HCT116 (cell line): Measurements from ENCODE around the gene PEAK1. TPM values are rescaled to one million over a fixed set of nuclear protein-coding genes. Genes with fewer than 3 reads are reported as not detected.

Experiments
- ATAC-seq: fragments of 200-7000 bp; cut with Tn5 transposase; 2 replicates; pipeline ENCODE4 v1.9.1; 2020; ENCODE audit warnings: mild to moderate bottlenecking, moderate library complexity
- BruUV-seq: library from RNA; stranded (reverse); fragments of 400-500 nt; replicated peaks from 2 replicates; lab custom pipeline; 2021; lab: Mats Ljungman, UMichigan
- CTCF ChIA-PET: fragments of 300-600 bp; sonication (Branson Sonifier 250); formaldehyde crosslinking; loops from one replicate; lab custom pipeline; 2021; ENCODE audit warnings: antibody characterized with exemption; lab: Charles Lee
- POLR2A ChIA-PET: fragments of 300-600, 350-600 bp; sonication (Branson Sonifier 250); formaldehyde crosslinking; loops from one replicate; lab custom pipeline; 2021; ENCODE audit warnings: antibody characterized with exemption; lab: Charles Lee
- RAD21 ChIA-PET, 2 experiments: fragments of 300-600 bp; sonication (Branson Sonifier 250); formaldehyde crosslinking; loops; one replicate each; lab custom pipeline; 2023; ENCODE audit warnings: low total read pairs in 2 of 2; ENCODE audit not compliant: uncharacterized antibody in 2 of 2, unreplicated experiment in 2 of 2, low non-redundant PET in 1 of 2; lab: Charles Lee
- DNase-seq: peaks from one replicate; pipeline ENCODE4 v3.0.0-alpha.2; 2010; ENCODE audit warnings: low read depth, low spot score
- H2AFZ ChIP-seq: fragments of 200-600 bp; shearing (Covaris generic), sonication (generic); 2 replicates; pipeline ENCODE4 v1.6.1; 2017; ENCODE audit warnings: low read depth, mixed run types, mixed read lengths, antibody characterized with exemption, low read length; ENCODE audit not compliant: poor library complexity, severe bottlenecking
- H3K27ac ChIP-seq: 2 replicates; pipeline ENCODE4 v1.5.1; 2012; ENCODE audit warnings: low read depth, low read length
- H3K27me3 ChIP-seq: fragments of 200-600 bp; sonication (generic); 2 replicates; pipeline ENCODE4 v1.6.1; 2016; ENCODE audit warnings: mixed run types, low read length, mixed read lengths; ENCODE audit not compliant: insufficient read depth
- H3K36me3 ChIP-seq, 2 experiments: fragments of 200-500 bp in 1 of 2; fragments of 200-600 bp in 1 of 2; sonication (Bioruptor generic) in 1 of 2; sonication (generic) in 1 of 2; 2 replicates each; pipeline versions ENCODE4 v1.5.1 to v1.6.1; 2014 to 2016; ENCODE audit warnings: low read length in 2 of 2, inconsistent platforms in 1 of 2, mixed read lengths in 1 of 2, mixed run types in 1 of 2; ENCODE audit not compliant: insufficient read depth in 2 of 2, control insufficient read depth in 1 of 2
- H3K4me1 ChIP-seq, 2 experiments: fragments of 200-600 bp in 1 of 2; sonication (generic) in 1 of 2; 2 replicates each; pipeline versions ENCODE4 v1.5.1 to v1.6.1; 2012 to 2017; ENCODE audit warnings: low read length in 2 of 2, inconsistent platforms in 1 of 2, mild to moderate bottlenecking in 1 of 2, mixed read lengths in 1 of 2, mixed run types in 1 of 2, moderate library complexity in 1 of 2; ENCODE audit not compliant: insufficient read depth in 2 of 2, control insufficient read depth in 1 of 2
- H3K4me2 ChIP-seq: fragments of 200-600 bp; sonication (generic); 2 replicates; pipeline ENCODE4 v1.6.1; 2017; ENCODE audit warnings: mixed run types, low read length, mixed read lengths
- H3K4me3 ChIP-seq, 2 experiments: fragments of 200-600 bp in 1 of 2; sonication (generic) in 1 of 2; replicated peaks in 1 of 2; 2 replicates each; pipeline ENCODE4 v1.5.1; 2011 to 2016; ENCODE audit warnings: low read length in 2 of 2, control low read depth in 1 of 2, low read depth in 1 of 2, mild to moderate bottlenecking in 1 of 2, mixed read lengths in 1 of 2, mixed run types in 1 of 2
- H3K79me2 ChIP-seq: fragments of 200-600 bp; sonication (generic); 2 replicates; pipeline ENCODE4 v1.6.1; 2017; ENCODE audit warnings: mild to moderate bottlenecking, mixed run types, low read length, moderate library complexity, mixed read lengths; ENCODE audit not compliant: insufficient read depth
- H3K9ac ChIP-seq: fragments of 200-600 bp; sonication (generic); 2 replicates; pipeline ENCODE4 v1.6.1; 2016; ENCODE audit warnings: low read length, mixed read lengths
- H3K9me2 ChIP-seq: fragments of 200-600 bp; sonication (generic), shearing (Covaris generic); 2 replicates; pipeline ENCODE4 v1.6.1; 2017; ENCODE audit warnings: mixed run types, mild to moderate bottlenecking, moderate library complexity; ENCODE audit not compliant: insufficient read depth
- H3K9me3 ChIP-seq, 2 experiments: fragments of 200-500 bp in 1 of 2; fragments of 200-600 bp in 1 of 2; sonication (Bioruptor generic) in 1 of 2; sonication (generic) in 1 of 2; 2 replicates each; pipeline ENCODE4 v1.6.1; 2014 to 2017; ENCODE audit warnings: low read length in 2 of 2, mixed read lengths in 2 of 2, inconsistent platforms in 1 of 2, low read depth in 1 of 2, mild to moderate bottlenecking in 1 of 2, mixed run types in 1 of 2, moderate library complexity in 1 of 2; ENCODE audit not compliant: control insufficient read depth in 1 of 2, insufficient read depth in 1 of 2
- H4K20me1 ChIP-seq: fragments of 200-600 bp; sonication (generic), shearing (Covaris generic); 2 replicates; pipeline ENCODE4 v1.6.1; 2017; ENCODE audit warnings: mixed run types, mild to moderate bottlenecking, moderate library complexity; ENCODE audit not compliant: insufficient read depth
- CBX3 ChIP-seq: IDR thresholded peaks from 2 replicates; pipeline ENCODE4 v1.6.1; 2012; ENCODE audit warnings: low read depth
- CEBPB ChIP-seq: IDR thresholded peaks from 2 replicates; pipeline ENCODE4 v1.6.1; 2012; ENCODE audit warnings: low read depth
- EGR1 ChIP-seq: IDR thresholded peaks from 2 replicates; pipeline ENCODE4 v1.6.1; 2012; ENCODE audit warnings: low read depth
- EZH2 ChIP-seq: fragments of 200-600 bp; sonication (generic); IDR thresholded peaks from 2 replicates; pipeline ENCODE4 v1.6.1; 2017; ENCODE audit warnings: antibody characterized with exemption, mixed run types
- EZH2phosphoT487 ChIP-seq: fragments of 200-600 bp; IDR thresholded peaks from 2 replicates; pipeline ENCODE4 v1.6.1; 2018; ENCODE audit warnings: antibody characterized with exemption, borderline replicate concordance
- FOSL1 ChIP-seq: IDR thresholded peaks from 2 replicates; pipeline ENCODE4 v1.6.1; 2012; ENCODE audit warnings: low read depth
- JUND ChIP-seq: IDR thresholded peaks from 2 replicates; pipeline ENCODE4 v1.6.1; 2012
- RAD21 ChIP-seq: IDR thresholded peaks from 2 replicates; pipeline ENCODE4 v1.6.1; 2012; ENCODE audit warnings: low read depth, mild to moderate bottlenecking
- REST ChIP-seq: IDR thresholded peaks from 2 replicates; pipeline ENCODE4 v1.6.1; 2012; ENCODE audit warnings: low read depth
- SIN3A ChIP-seq: IDR thresholded peaks from 2 replicates; pipeline ENCODE4 v1.6.1; 2012; ENCODE audit warnings: low read depth
- SRF ChIP-seq: IDR thresholded peaks from 2 replicates; pipeline ENCODE4 v1.6.1; 2012; ENCODE audit warnings: low read depth
- ZBTB33 ChIP-seq: IDR thresholded peaks from 2 replicates; pipeline ENCODE4 v1.6.1; 2011; ENCODE audit warnings: mild to moderate bottlenecking, low read length, moderate library complexity; ENCODE audit not compliant: insufficient replicate concordance; ENCODE audit errors: extremely low read depth
- ZFX ChIP-seq: fragments of 450-650 bp; IDR thresholded peaks from 2 replicates; pipeline ENCODE4 v1.6.1; 2017
- ZNF274 ChIP-seq: fragments of 200-500 bp; sonication (Bioruptor generic); IDR thresholded peaks from 2 replicates; pipeline ENCODE4 v1.6.1; 2014; ENCODE audit warnings: mild to moderate bottlenecking, low read depth, low read length, inconsistent platforms
- intact Hi-C: fragments of 100-400 bp; cut with micrococcal nuclease; formaldehyde crosslinking; loops from 2 replicates; pipeline ENCODE4 v1.10.0; 2022
- total RNA-seq: library from RNA; stranded (reverse); gene quantifications from one replicate; pipeline ENCODE4 v1.2.1, GENCODE V29; 2021; ENCODE audit not compliant: unreplicated experiment

PEAK1 gene
- total RNA-seq, 1 experiment from 2014 or later, result 23.4 TPM

- Histone ChIP-seq H3K4me3 (no peak overlapping the region), H3K27ac (no peak overlapping the region), H3K4me1 (no peaks in the 10 kb centered on the region; a peak in 1 of 4 replicates), H3K79me2 (no peaks in the 10 kb centered on the region), H3K9me3 (peaks cover 0 to 3% of the 10 kb centered on the region in 2 experiments; a peak in 1 of 4 replicates), H2AFZ (no peak overlapping the region), H3K36me3 (no peaks in the 10 kb centered on the region), H3K9ac (no peak overlapping the region), H3K9me2 (no peaks in the 10 kb centered on the region), H3K27me3 (no peaks in the 10 kb centered on the region), H4K20me1 (no peaks in the 10 kb centered on the region), H3K4me2 (no peak overlapping the region)
- CTCF ChIA-PET, result interaction anchor here (0.6 to 2.8 kb wide), 9 partner anchors 13 to 548 kb away, joined by 3 to 19 read pairs (median 4); partner anchors contain the start of gene LINGO1
- POLR2A ChIA-PET, result interaction anchor here (1.8 kb wide), 1 partner anchor 436 kb away, joined by 6 read pairs; no protein-coding TSS in a partner anchor
- RAD21 ChIA-PET, result interaction anchor here (0.6 to 2.1 kb wide), 4 partner anchors 21 to 437 kb away, joined by 3 to 9 read pairs (median 6); no protein-coding TSS in a partner anchor
- no TSS peak for BruUV-seq
- ATAC-seq, result no peak
- intact Hi-C loops, result loop anchor here (1.0 to 2.0 kb wide), 2 partner anchors 390 to 436 kb away; no protein-coding TSS in a partner anchor
- TF ChIP-seq ZNF274 (no peak), CBX3 (no peak), CEBPB (no peak), EZH2phosphoT487 (no peak), ZBTB33 (no peak), ZFX (no peak), FOSL1 (no peak)
- no peak for DNase-seq
These were observed 312.8 kb downstream of the PEAK1 start for GRCh38 chr15:77107068-77107467.

GRCh38 chr15:77104155-77104554, 315.7 kb downstream of the PEAK1 start:
- no peaks in the 10 kb centered on the region for H3K9me2 ChIP-seq
- ChIA-PET POLR2A (no interaction called here), CTCF (interaction anchor here (0.7 to 1.4 kb wide), 2 partner anchors 26 to 439 kb away, joined by 3 to 5 read pairs; no protein-coding TSS in a partner anchor), RAD21 (no interaction called here)
- intact Hi-C loops, result no loop called here
- ATAC-seq (no peak), DNase-seq (no peak)
- H4K20me1 ChIP-seq, result no peaks in the 10 kb centered on the region
- peaks cover 0 to 3% of the 10 kb centered on the region in 2 experiments; a peak in 1 of 4 replicates for H3K9me3 ChIP-seq
- no peak overlapping the region for H3K27ac ChIP-seq
- no peaks in the 10 kb centered on the region for H3K79me2 ChIP-seq
- TF ChIP-seq CEBPB (no peak), EGR1 (no peak), EZH2 (no peak), JUND (no peak), SIN3A (no peak), RAD21 (no peak), REST (no peak), SRF (no peak)
- no peak overlapping the region for H3K9ac ChIP-seq
- no TSS peak for BruUV-seq
- H3K4me1 ChIP-seq, result no peaks in the 10 kb centered on the region; a peak in 1 of 4 replicates
- no peak overlapping the region for H3K4me3 ChIP-seq
- H2AFZ ChIP-seq, result no peak overlapping the region
- no peaks in the 10 kb centered on the region for H3K36me3 ChIP-seq
- no peak overlapping the region for H3K4me2 ChIP-seq
- H3K27me3 ChIP-seq, result no peaks in the 10 kb centered on the region
